Measurements from ENCODE around the gene RAPGEF5. TPM values are rescaled to one million over a fixed set of nuclear protein-coding genes. Genes with fewer than 3 reads are reported as not detected.

The RAPGEF5 gene
- total RNA-seq, 1 donor from 2014 or later = 16.5 TPM

- Histone ChIP-seq H3K27me3 (ENCODE audit: low read depth) (no peaks in the 10 kb centered on the region), H3K4me3 (no peak overlapping the region), H3K36me3 (no peaks in the 10 kb centered on the region), H3K27ac (replicated peaks) (no peak overlapping the region), H3K4me1 (peaks cover 7% of the 10 kb centered on the region), H3K9me3 (replicated peaks) (no peaks in the 10 kb centered on the region)
- no peak for TF ChIP-seq CTCF (IDR thresholded peaks at IDR 0.05; ENCODE audit: borderline replicate concordance)
- DNase-seq = no peak
- intact Hi-C loops (cut with micrococcal nuclease) = no loop called here
Measured at GRCh38 chr7:22372863-22373262, 15.9 kb upstream of the RAPGEF5 start.

GRCh38 chr7:22371878-22372277, 14.9 kb upstream of the RAPGEF5 start:
- Histone ChIP-seq H3K36me3 (no peaks in the 10 kb centered on the region), H3K27ac (replicated peaks) (no peak overlapping the region), H3K27me3 (ENCODE audit: low read depth) (no peaks in the 10 kb centered on the region), H3K4me3 (no peak overlapping the region), H3K4me1 (no peaks in the 10 kb centered on the region), H3K9me3 (replicated peaks) (no peaks in the 10 kb centered on the region)
- intact Hi-C loops (cut with micrococcal nuclease) = no loop called here
- no peak for DNase-seq
- no peak for TF ChIP-seq CTCF (IDR thresholded peaks at IDR 0.05; ENCODE audit: borderline replicate concordance)

- intact Hi-C loops (cut with micrococcal nuclease) = no loop called here
- Histone ChIP-seq H3K9me3 (replicated peaks) (no peaks in the 10 kb centered on the region), H3K4me1 (no peaks in the 10 kb centered on the region), H3K27ac (replicated peaks) (no peak overlapping the region), H3K36me3 (no peaks in the 10 kb centered on the region), H3K4me3 (no peak overlapping the region), H3K27me3 (ENCODE audit: low read depth) (no peaks in the 10 kb centered on the region)
- TF ChIP-seq CTCF (IDR thresholded peaks at IDR 0.05; ENCODE audit: borderline replicate concordance) = no peak
- DNase-seq = no peak
Measured at GRCh38 chr7:22364900-22365299, 7.9 kb upstream of the RAPGEF5 start.

- Histone ChIP-seq H3K36me3 (no peaks in the 10 kb centered on the region), H3K27me3 (ENCODE audit: low read depth) (no peaks in the 10 kb centered on the region), H3K9me3 (replicated peaks) (no peaks in the 10 kb centered on the region), H3K4me1 (no peaks in the 10 kb centered on the region), H3K4me3 (no peak overlapping the region), H3K27ac (replicated peaks) (no peak overlapping the region)
- intact Hi-C loops (cut with micrococcal nuclease) = no loop called here
- no peak for DNase-seq
- TF ChIP-seq CTCF (IDR thresholded peaks at IDR 0.05; ENCODE audit: borderline replicate concordance) = no peak
Measured at GRCh38 chr7:22363756-22364422, 6.9 kb upstream of the RAPGEF5 start.

GRCh38 chr7:22361795-22362194, 4.8 kb upstream of the RAPGEF5 start:
- Histone ChIP-seq H3K36me3 (no peaks in the 10 kb centered on the region), H3K27me3 (ENCODE audit: low read depth) (no peaks in the 10 kb centered on the region), H3K4me1 (no peaks in the 10 kb centered on the region), H3K27ac (replicated peaks) (no peak overlapping the region), H3K9me3 (replicated peaks) (no peaks in the 10 kb centered on the region), H3K4me3 (no peak overlapping the region)
- DNase-seq = no peak
- intact Hi-C loops (cut with micrococcal nuclease) = no loop called here
- no peak for TF ChIP-seq CTCF (IDR thresholded peaks at IDR 0.05; ENCODE audit: borderline replicate concordance)

Measured in left ventricle myocardium inferior (tissue), 1 donor.